B cell (primary cell): ENCODE measurements around the gene ZFP2. TPM values are rescaled to one million over a fixed set of nuclear protein-coding genes. Genes with fewer than 3 reads are reported as not detected.

Source experiments
- ATAC-seq: fragments of 200-7000 bp; cut with Tn5 transposase; one replicate; pipeline ENCODE4 v1.10.0; 2021; ENCODE audit warnings: low read depth, mild to moderate bottlenecking, moderate number of reproducible peaks, moderate library complexity
- CTCF ChIA-PET: fragments of 350-600 bp; sonication (Branson Sonifier 250); formaldehyde crosslinking; loops from one replicate; lab custom pipeline; 2021; ENCODE audit warnings: antibody characterized with exemption, inconsistent platforms; lab: Charles Lee
- POLR2A ChIA-PET: fragments of 350-600 bp; sonication (Branson Sonifier 250); formaldehyde crosslinking; loops from one replicate; lab custom pipeline; 2021; ENCODE audit warnings: antibody characterized with exemption; lab: Charles Lee
- DNase-seq: peaks from one replicate; pipeline ENCODE4 v3.0.0; 2013
- H2AFZ ChIP-seq: 2 replicates; pipeline ENCODE4 v1.6.1; 2012; ENCODE audit warnings: mild to moderate bottlenecking, low read depth, low read length; ENCODE audit not compliant: insufficient read depth, poor library complexity, severe bottlenecking
- H3K27ac ChIP-seq, 2 donors: 1 replicate in 1 of 2; 2 replicates in 1 of 2; pipeline ENCODE4 v1.5.1; 2012 to 2013; ENCODE audit warnings: low read length in 2 of 2, mild to moderate bottlenecking in 2 of 2, moderate library complexity in 1 of 2
- H3K27me3 ChIP-seq, 4 experiments: fragments of 200-600 bp in 1 of 4; sonication (generic) in 1 of 4; replicated peaks in 1 of 4; 1 replicate in 2 of 4; 2 replicates in 2 of 4; pipeline versions ENCODE4 v1.6.1 to v1.7.0; 2013 to 2016; ENCODE audit warnings: low read length in 3 of 4, mild to moderate bottlenecking in 2 of 4, mixed read lengths in 1 of 4, moderate library complexity in 1 of 4; ENCODE audit not compliant: insufficient read depth in 4 of 4, control insufficient read depth in 3 of 4; ENCODE audit errors: control extremely low read depth in 1 of 4
- H3K36me3 ChIP-seq, 2 experiments: replicated peaks in 1 of 2; 1 replicate in 1 of 2; 2 replicates in 1 of 2; pipeline versions ENCODE4 v1.6.1 to v1.7.1; 2013; ENCODE audit warnings: low read length in 1 of 2; ENCODE audit not compliant: insufficient read depth in 2 of 2, control insufficient read depth in 1 of 2; ENCODE audit errors: control extremely low read depth in 1 of 2, extremely low read depth in 1 of 2
- H3K4me1 ChIP-seq, 2 donors: fragments of 200-600 bp in 1 of 2; sonication (generic) in 1 of 2; 1 replicate in 1 of 2; 2 replicates in 1 of 2; pipeline versions ENCODE4 v1.5.1 to v1.6.1; 2013 to 2017; ENCODE audit warnings: low read length in 2 of 2; ENCODE audit not compliant: control insufficient read depth in 2 of 2, insufficient read depth in 2 of 2
- H3K4me2 ChIP-seq: replicated peaks from 2 replicates; pipeline ENCODE3; 2012; ENCODE audit warnings: mild to moderate bottlenecking, low read depth, low read length; ENCODE audit not compliant: poor library complexity, severe bottlenecking
- H3K4me3 ChIP-seq, 5 experiments: fragments of 200-600 bp in 1 of 5; sonication (generic) in 1 of 5; 1 replicate in 3 of 5; 2 replicates in 2 of 5; pipeline versions ENCODE4 v1.5.1 to v1.7.0; 2011 to 2016; ENCODE audit warnings: low read length in 4 of 5, mild to moderate bottlenecking in 4 of 5, low read depth in 2 of 5, control low read depth in 1 of 5, moderate library complexity in 1 of 5; ENCODE audit not compliant: insufficient read depth in 1 of 5; ENCODE audit errors: control extremely low read depth in 1 of 5, extremely low read depth in 1 of 5
- H3K79me2 ChIP-seq: fragments of 200-600 bp; sonication (generic); one replicate; pipeline ENCODE4 v1.6.0; 2016; ENCODE audit warnings: low read length; ENCODE audit not compliant: control insufficient read depth, insufficient read depth
- H3K9ac ChIP-seq: fragments of 200-600 bp; sonication (generic); 2 replicates; pipeline ENCODE4 v1.6.1; 2017; ENCODE audit warnings: mild to moderate bottlenecking, low read length, moderate library complexity
- H3K9me3 ChIP-seq, 3 donors: one replicate each; pipeline versions ENCODE4 v1.6.1 to v1.7.1; 2013; ENCODE audit warnings: low read length in 2 of 3; ENCODE audit not compliant: control insufficient read depth in 2 of 3, insufficient read depth in 1 of 3; ENCODE audit errors: control extremely low read depth in 1 of 3
- H4K20me1 ChIP-seq: 2 replicates; pipeline ENCODE4 v1.6.0; 2012; ENCODE audit warnings: mild to moderate bottlenecking, low read length; ENCODE audit not compliant: insufficient read depth, control insufficient read depth, poor library complexity, severe bottlenecking
- H3K27ac Mint-ChIP-seq: one replicate; pipeline ENCODE4 v1.8.0; 2021; ENCODE audit warnings: mixed read lengths
- H3K27me3 Mint-ChIP-seq: one replicate; pipeline ENCODE4 v1.8.0; 2021; ENCODE audit warnings: mixed read lengths
- H3K4me1 Mint-ChIP-seq: one replicate; pipeline ENCODE4 v1.8.0; 2021; ENCODE audit warnings: mixed read lengths
- H3K4me3 Mint-ChIP-seq: one replicate; pipeline ENCODE4 v1.8.0; 2021; ENCODE audit warnings: mixed read lengths
- H3K9me3 Mint-ChIP-seq: one replicate; pipeline ENCODE4 v1.8.0; 2022; ENCODE audit warnings: mixed read lengths; ENCODE audit not compliant: insufficient read depth
- EZH2 ChIP-seq: IDR thresholded peaks from 2 replicates; pipeline ENCODE4 v1.6.1; 2012; ENCODE audit warnings: borderline replicate concordance, low read depth, mild to moderate bottlenecking, moderate library complexity, low read length; ENCODE audit not compliant: insufficient read depth, poor library complexity, severe bottlenecking
- WGBS: methylation state at CpG from one replicate; pipeline ENCODE4 v1.1.5; 2013; ENCODE audit warnings: missing lambda C conversion rate; ENCODE audit not compliant: insufficient coverage; 5-methylcytosine and 5-hydroxymethylcytosine counted together
- intact Hi-C: fragments of 100-400 bp; cut with micrococcal nuclease; formaldehyde crosslinking; loops from one replicate; pipeline ENCODE4 v1.10.0; 2022
- polyA plus RNA-seq: library from polyadenylated mRNA; depleted of rRNA; stranded (reverse); fragments of >200 nt; gene quantifications from 2 replicates; pipeline ENCODE4 v1.2.3, GENCODE V29; 2012
- total RNA-seq, 2 donors: library from RNA; stranded (reverse); fragments of 120-200 nt in 1 of 2; gene quantifications; 1 replicate in 1 of 2; 2 replicates in 1 of 2; pipeline versions ENCODE4 v1.2.3 to v1.2.4, GENCODE V29; 2013 to 2022
- TF ChIP-seq, protein P1 (sequence below): fragments of 200-600 bp; IDR thresholded peaks from one replicate; pipeline ENCODE4 v1.8.0; 2022; ENCODE audit warnings: antibody characterized with exemption, mild to moderate bottlenecking

Gene ZFP2
- total and polyA plus RNA-seq, 2 donors (not counting 1 experiment from before 2014, with no cell fraction given), result 0.72 to 2.2 TPM

DNA sequence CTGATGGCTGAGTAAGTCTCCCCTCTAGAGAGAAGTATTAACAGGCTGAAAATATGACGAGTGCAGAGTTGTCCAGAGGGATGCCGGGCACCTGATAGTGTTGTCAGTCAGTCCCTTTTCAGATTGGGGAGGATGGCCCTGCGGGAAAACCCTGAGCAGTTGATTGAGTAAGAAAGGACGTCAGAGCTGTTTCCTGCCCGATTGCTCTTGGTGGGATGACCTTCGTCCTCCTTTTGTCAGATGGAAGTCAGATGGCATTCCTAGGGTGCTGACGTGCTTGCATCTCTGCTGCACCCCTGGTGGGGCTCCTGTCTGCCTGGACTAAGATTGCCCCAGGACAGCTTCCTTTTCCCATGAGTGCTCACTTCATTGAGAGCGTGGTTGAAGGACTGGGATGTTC, 26.1 kb upstream of the ZFP2 start:
- H3K36me3 ChIP-seq, result peaks cover 7 to 54% of the 10 kb centered on the region in 2 experiments
- ChIA-PET POLR2A (no interaction called here), CTCF (no interaction called here)
- H3K9me3 ChIP-seq, result peaks cover 2 to 16% (median 5%) of the 10 kb centered on the region in 3 donors
- no peaks in the 10 kb centered on the region for H3K4me1 Mint-ChIP-seq
- H3K9ac ChIP-seq, result no peak overlapping the region
- H2AFZ ChIP-seq, result no peak overlapping the region
- H3K27me3 ChIP-seq, result no peaks in the 10 kb centered on the region
- no peak overlapping the region for H3K4me3 Mint-ChIP-seq
- H3K4me2 ChIP-seq, result no peak overlapping the region
- no peak overlapping the region for H3K27ac Mint-ChIP-seq
- DNase-seq (no peak), ATAC-seq (no peak)
- H3K4me1 ChIP-seq, result no peaks in the 10 kb centered on the region
- WGBS, result 88% methylated on average over 7 of the region's 8 CpGs
- TF ChIP-seq, protein P1, sequence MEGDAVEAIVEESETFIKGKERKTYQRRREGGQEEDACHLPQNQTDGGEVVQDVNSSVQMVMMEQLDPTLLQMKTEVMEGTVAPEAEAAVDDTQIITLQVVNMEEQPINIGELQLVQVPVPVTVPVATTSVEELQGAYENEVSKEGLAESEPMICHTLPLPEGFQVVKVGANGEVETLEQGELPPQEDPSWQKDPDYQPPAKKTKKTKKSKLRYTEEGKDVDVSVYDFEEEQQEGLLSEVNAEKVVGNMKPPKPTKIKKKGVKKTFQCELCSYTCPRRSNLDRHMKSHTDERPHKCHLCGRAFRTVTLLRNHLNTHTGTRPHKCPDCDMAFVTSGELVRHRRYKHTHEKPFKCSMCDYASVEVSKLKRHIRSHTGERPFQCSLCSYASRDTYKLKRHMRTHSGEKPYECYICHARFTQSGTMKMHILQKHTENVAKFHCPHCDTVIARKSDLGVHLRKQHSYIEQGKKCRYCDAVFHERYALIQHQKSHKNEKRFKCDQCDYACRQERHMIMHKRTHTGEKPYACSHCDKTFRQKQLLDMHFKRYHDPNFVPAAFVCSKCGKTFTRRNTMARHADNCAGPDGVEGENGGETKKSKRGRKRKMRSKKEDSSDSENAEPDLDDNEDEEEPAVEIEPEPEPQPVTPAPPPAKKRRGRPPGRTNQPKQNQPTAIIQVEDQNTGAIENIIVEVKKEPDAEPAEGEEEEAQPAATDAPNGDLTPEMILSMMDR, result no peak
- TF ChIP-seq EZH2, result no peak
- H3K27ac ChIP-seq, result no peak overlapping the region
- H3K4me3 ChIP-seq, result no peak overlapping the region
- peaks cover 13% of the 10 kb centered on the region for H3K9me3 Mint-ChIP-seq
- H3K27me3 Mint-ChIP-seq, result no peaks in the 10 kb centered on the region
- peaks cover 6% of the 10 kb centered on the region for H3K79me2 ChIP-seq
- intact Hi-C loops, result no loop called here
- H4K20me1 ChIP-seq, result no peaks in the 10 kb centered on the region

DNA sequence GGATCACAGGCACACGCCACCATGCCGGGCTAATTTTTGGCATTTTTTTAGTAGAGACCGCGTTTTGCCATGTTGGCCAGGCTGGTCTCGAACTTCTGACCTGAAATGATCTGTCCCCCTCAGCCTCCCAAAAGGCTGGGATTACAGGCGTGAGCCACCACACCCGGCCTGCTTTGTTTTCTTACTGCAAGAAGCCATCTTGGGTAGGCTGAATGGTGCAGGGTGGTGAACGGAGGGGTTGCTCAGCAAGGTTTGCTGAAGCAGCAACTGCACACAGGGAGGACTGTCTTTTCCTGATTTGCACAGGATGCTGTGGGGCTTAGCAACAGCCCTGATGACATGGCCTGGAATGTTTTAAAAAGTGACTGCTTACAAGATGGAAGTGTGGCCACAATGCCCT, 25.3 kb upstream of the ZFP2 start:
- ChIA-PET CTCF (no interaction called here), POLR2A (no interaction called here)
- WGBS, result 95% methylated on average over 7 of the region's 8 CpGs
- Histone ChIP-seq H3K27ac (no peak overlapping the region), H3K36me3 (peaks cover 7 to 61% of the 10 kb centered on the region in 2 experiments), H3K4me1 (no peaks in the 10 kb centered on the region), H3K4me3 (no peak overlapping the region), H3K9ac (no peak overlapping the region), H3K27me3 (no peaks in the 10 kb centered on the region), H3K79me2 (peaks cover 14% of the 10 kb centered on the region), H2AFZ (no peak overlapping the region), H3K9me3 (peaks cover 2 to 22% (median 11%) of the 10 kb centered on the region in 3 donors), H3K4me2 (no peak overlapping the region), H4K20me1 (no peaks in the 10 kb centered on the region)
- Mint-ChIP-seq H3K4me1 (no peaks in the 10 kb centered on the region), H3K27me3 (no peaks in the 10 kb centered on the region), H3K4me3 (no peak overlapping the region), H3K9me3 (peaks cover 16% of the 10 kb centered on the region), H3K27ac (no peak overlapping the region)
- no peak for DNase-seq
- intact Hi-C loops, result no loop called here
- no peak for ATAC-seq
- no peak for TF ChIP-seq EZH2
- TF ChIP-seq, protein P1, result no peak
